Body of pancreas (tissue), 4 donors: ENCODE data around the gene GALNT7.

Experiments used
- POLR2A ChIP-seq, 3 donors: fragments of 450-650 bp; IDR thresholded peaks; one replicate each; pipeline ENCODE4 v1.6.1; 2016; ENCODE audit warnings: antibody characterized with exemption in 3 of 3, mild to moderate bottlenecking in 2 of 3
- TF ChIP-seq, protein P1 (sequence below), 7 experiments: fragments of 450-650 bp in 4 of 7; fragments of 200-600 bp in 3 of 7; sonication (generic) in 3 of 7; IDR thresholded peaks; one replicate each; pipeline ENCODE4 v1.5.1; 2016 to 2019; ENCODE audit warnings: antibody characterized with exemption in 7 of 7

- TF ChIP-seq, protein P1, sequence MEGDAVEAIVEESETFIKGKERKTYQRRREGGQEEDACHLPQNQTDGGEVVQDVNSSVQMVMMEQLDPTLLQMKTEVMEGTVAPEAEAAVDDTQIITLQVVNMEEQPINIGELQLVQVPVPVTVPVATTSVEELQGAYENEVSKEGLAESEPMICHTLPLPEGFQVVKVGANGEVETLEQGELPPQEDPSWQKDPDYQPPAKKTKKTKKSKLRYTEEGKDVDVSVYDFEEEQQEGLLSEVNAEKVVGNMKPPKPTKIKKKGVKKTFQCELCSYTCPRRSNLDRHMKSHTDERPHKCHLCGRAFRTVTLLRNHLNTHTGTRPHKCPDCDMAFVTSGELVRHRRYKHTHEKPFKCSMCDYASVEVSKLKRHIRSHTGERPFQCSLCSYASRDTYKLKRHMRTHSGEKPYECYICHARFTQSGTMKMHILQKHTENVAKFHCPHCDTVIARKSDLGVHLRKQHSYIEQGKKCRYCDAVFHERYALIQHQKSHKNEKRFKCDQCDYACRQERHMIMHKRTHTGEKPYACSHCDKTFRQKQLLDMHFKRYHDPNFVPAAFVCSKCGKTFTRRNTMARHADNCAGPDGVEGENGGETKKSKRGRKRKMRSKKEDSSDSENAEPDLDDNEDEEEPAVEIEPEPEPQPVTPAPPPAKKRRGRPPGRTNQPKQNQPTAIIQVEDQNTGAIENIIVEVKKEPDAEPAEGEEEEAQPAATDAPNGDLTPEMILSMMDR (IDR thresholded peaks at IDR 0.05): no peak
- TF ChIP-seq POLR2A (IDR thresholded peaks at IDR 0.05): no peak
These were observed 57.8 kb downstream of the GALNT7 start for GRCh38 chr4:173226401-173226888.
